ENCODE results near the gene CCDC57. TPM values are rescaled to one million over a fixed set of nuclear protein-coding genes. Genes with fewer than 3 reads are reported as not detected.
"Not testable (repeated sequence)": the region's sequence is repeated elsewhere in the genome, so short reads cannot be mapped to it uniquely, and the experiment has no call there.

Gene CCDC57
- polyA plus RNA-seq, 1 donor (not counting 4 experiments of a cell fraction or from before 2014, with no cell fraction given), result 19.2 TPM

GRCh38 chr17:82214012-82214628 lies 1.5 kb upstream of the CCDC57 start:
- no peak overlapping the region for H3K9ac ChIP-seq (ENCODE audit: control insufficient read depth, extremely low read depth, insufficient read depth, low read length)
- H3K36me3 ChIP-seq (ENCODE audit: control insufficient read depth in 2 of 2, extremely low read depth in 1 of 2, insufficient read depth in 2 of 2, low read length in 2 of 2), result peaks cover 0 to 2% of the 10 kb centered on the region in 2 experiments
- dilution Hi-C loops (cut with MboI; ENCODE audit: extremely low pct_ligation_motif_present, low sequenced_read_pairs), result no loop called here
- no peak overlapping the region for H3K4me3 ChIP-seq (ENCODE audit: control insufficient read depth in 2 of 3, extremely low read depth in 1 of 3, insufficient read depth in 2 of 3, low read depth in 1 of 3, low read length in 3 of 3)
- peaks cover 39% of the 10 kb centered on the region for H3K4me1 ChIP-seq (ENCODE audit: control insufficient read depth, extremely low read depth, insufficient read depth, low read length)
- TF ChIP-seq CTCF (optimal IDR thresholded peaks at IDR 0.05 in 1 of 3, IDR thresholded peaks at IDR 0.05 in 1 of 3, conservative IDR thresholded peaks at IDR 0.05 in 1 of 3; ENCODE audit: extremely low read depth in 1 of 3, insufficient read depth in 2 of 3, low read length in 3 of 3) (no peak), EZH2 (IDR thresholded peaks at IDR 0.05; ENCODE audit: low read length) (no peak)
- FAIRE-seq, result no peak
- no peaks in the 10 kb centered on the region for H3K27me3 ChIP-seq (ENCODE audit: control insufficient read depth, extremely low read depth, insufficient read depth, low read length)
- H3K9me3 ChIP-seq (ENCODE audit: control insufficient read depth, low read depth, low read length), result no peaks in the 10 kb centered on the region
- no peak for DNase-seq (ENCODE audit: low read depth, low spot score)
- no peak overlapping the region for H2AFZ ChIP-seq (ENCODE audit: control insufficient read depth, low read length)
- H3K4me2 ChIP-seq (ENCODE audit: control insufficient read depth, extremely low read depth, insufficient read depth, low read depth, low read length), result no peak overlapping the region
- no peaks in the 10 kb centered on the region for H3K9me1 ChIP-seq (ENCODE audit: control insufficient read depth, extremely low read depth, insufficient read depth, low read length)
- no peaks in the 10 kb centered on the region for H4K20me1 ChIP-seq (ENCODE audit: control insufficient read depth, extremely low read depth, insufficient read depth, low read length)
- H3K27ac ChIP-seq (ENCODE audit: control insufficient read depth, insufficient read depth, low read length), result no peak overlapping the region
- H3K79me2 ChIP-seq (ENCODE audit: control insufficient read depth, insufficient read depth, low read length), result peaks cover 14% of the 10 kb centered on the region

- Histone ChIP-seq H3K9ac (ENCODE audit: control insufficient read depth, extremely low read depth, insufficient read depth, low read length) (peak overlapping the region; percentile 84), H2AFZ (ENCODE audit: control insufficient read depth, low read length) (peak overlapping the region; percentile 69), H4K20me1 (ENCODE audit: control insufficient read depth, extremely low read depth, insufficient read depth, low read length) (no peaks in the 10 kb centered on the region), H3K4me2 (ENCODE audit: control insufficient read depth, extremely low read depth, insufficient read depth, low read depth, low read length) (peak overlapping the region; percentile 65), H3K36me3 (ENCODE audit: control insufficient read depth in 2 of 2, extremely low read depth in 1 of 2, insufficient read depth in 2 of 2, low read length in 2 of 2) (peaks cover 0 to 3% of the 10 kb centered on the region in 2 experiments), H3K4me1 (ENCODE audit: control insufficient read depth, extremely low read depth, insufficient read depth, low read length) (peaks cover 39% of the 10 kb centered on the region), H3K4me3 (ENCODE audit: control insufficient read depth in 2 of 3, extremely low read depth in 1 of 3, insufficient read depth in 2 of 3, low read depth in 1 of 3, low read length in 3 of 3) (peak overlapping the region; percentile 75 to 86 (median 78)), H3K9me3 (ENCODE audit: control insufficient read depth, low read depth, low read length) (no peaks in the 10 kb centered on the region), H3K27ac (ENCODE audit: control insufficient read depth, insufficient read depth, low read length) (peak overlapping the region; percentile 81), H3K27me3 (ENCODE audit: control insufficient read depth, extremely low read depth, insufficient read depth, low read length) (no peaks in the 10 kb centered on the region), H3K79me2 (ENCODE audit: control insufficient read depth, insufficient read depth, low read length) (peaks cover 14% of the 10 kb centered on the region), H3K9me1 (ENCODE audit: control insufficient read depth, extremely low read depth, insufficient read depth, low read length) (no peaks in the 10 kb centered on the region)
- no peak for FAIRE-seq
- DNase-seq (ENCODE audit: low read depth, low spot score), result no peak
- dilution Hi-C loops (cut with MboI; ENCODE audit: extremely low pct_ligation_motif_present, low sequenced_read_pairs), result no loop called here
- TF ChIP-seq CTCF (optimal IDR thresholded peaks at IDR 0.05 in 1 of 3, IDR thresholded peaks at IDR 0.05 in 1 of 3, conservative IDR thresholded peaks at IDR 0.05 in 1 of 3; ENCODE audit: extremely low read depth in 1 of 3, insufficient read depth in 2 of 3, low read length in 3 of 3) (no peak), EZH2 (IDR thresholded peaks at IDR 0.05; ENCODE audit: low read length) (no peak)
Measured at GRCh38 chr17:82213251-82214011, 789 bp upstream of the CCDC57 start.

- DNase-seq (ENCODE audit: low read depth, low spot score); H3K9ac ChIP-seq (ENCODE audit: control insufficient read depth, extremely low read depth, insufficient read depth, low read length); H3K9me3 ChIP-seq (ENCODE audit: control insufficient read depth, low read depth, low read length); H3K27me3 ChIP-seq (ENCODE audit: control insufficient read depth, extremely low read depth, insufficient read depth, low read length); H4K20me1 ChIP-seq (ENCODE audit: control insufficient read depth, extremely low read depth, insufficient read depth, low read length); H3K4me2 ChIP-seq (ENCODE audit: control insufficient read depth, extremely low read depth, insufficient read depth, low read depth, low read length); H3K36me3 ChIP-seq (ENCODE audit: control insufficient read depth in 2 of 2, extremely low read depth in 1 of 2, insufficient read depth in 2 of 2, low read length in 2 of 2); H3K9me1 ChIP-seq (ENCODE audit: control insufficient read depth, extremely low read depth, insufficient read depth, low read length); dilution Hi-C loops (cut with MboI; ENCODE audit: extremely low pct_ligation_motif_present, low sequenced_read_pairs); H2AFZ ChIP-seq (ENCODE audit: control insufficient read depth, low read length); FAIRE-seq; H3K4me3 ChIP-seq (ENCODE audit: control insufficient read depth in 2 of 3, extremely low read depth in 1 of 3, insufficient read depth in 2 of 3, low read depth in 1 of 3, low read length in 3 of 3); H3K27ac ChIP-seq (ENCODE audit: control insufficient read depth, insufficient read depth, low read length): not testable (repeated sequence)
- H3K4me1 ChIP-seq (ENCODE audit: control insufficient read depth, extremely low read depth, insufficient read depth, low read length), result peaks cover 29% of the 10 kb centered on the region
- H3K79me2 ChIP-seq (ENCODE audit: control insufficient read depth, insufficient read depth, low read length), result peaks cover 14% of the 10 kb centered on the region
Measured at GRCh38 chr17:82210655-82211054, 2.0 kb downstream of the CCDC57 start.

All from keratinocyte (primary cell).